IMR-90 (cell line): ENCODE measurements around the gene NRIP1. TPM values are rescaled to one million over a fixed set of nuclear protein-coding genes. Genes with fewer than 3 reads are reported as not detected.

Experiments
- ATAC-seq: fragments of 200-7000 bp; cut with Tn5 transposase; 2 replicates; pipeline ENCODE4 v1.9.1; 2020; ENCODE audit warnings: low read depth, mild to moderate bottlenecking, moderate library complexity
- BruUV-seq: library from RNA; stranded (reverse); fragments of 400-500 nt; replicated peaks from 2 replicates; lab custom pipeline; 2021; lab: Mats Ljungman, UMichigan
- CTCF ChIA-PET: fragments of 300-600 bp; formaldehyde crosslinking; extraction: SDS; loops from one replicate; lab custom pipeline; 2021; ENCODE audit warnings: antibody characterized with exemption; lab: Yijun Ruan, JAX
- POLR2A ChIA-PET: fragments of 300-600 bp; sonication (Branson Sonifier 250); formaldehyde crosslinking; loops from one replicate; lab custom pipeline; 2022; ENCODE audit warnings: antibody characterized with exemption; ENCODE audit not compliant: unreplicated experiment; lab: Charles Lee
- DNase-seq: peaks from one replicate; pipeline ENCODE4 v3.0.0; 2013
- H2AFZ ChIP-seq: replicated peaks from 2 replicates; pipeline ENCODE3; 2013; ENCODE audit warnings: low read length, mild to moderate bottlenecking; ENCODE audit not compliant: poor library complexity
- H2AK5ac ChIP-seq: 2 replicates; pipeline ENCODE4 v1.6.1; 2013; ENCODE audit warnings: low read depth, low read length, inconsistent platforms
- H2AK9ac ChIP-seq: replicated peaks from 2 replicates; pipeline ENCODE3; 2013; ENCODE audit warnings: mild to moderate bottlenecking, low read depth, low read length, moderate library complexity; ENCODE audit not compliant: poor library complexity
- H2BK120ac ChIP-seq: 2 replicates; pipeline ENCODE4 v1.6.1; 2013; ENCODE audit warnings: low read depth, low read length, inconsistent platforms
- H2BK15ac ChIP-seq: 3 replicates; pipeline ENCODE4 v1.6.1; 2013; ENCODE audit warnings: low read depth, low read length, inconsistent platforms
- H2BK20ac ChIP-seq: 2 replicates; pipeline ENCODE4 v1.6.1; 2013; ENCODE audit warnings: low read depth, mild to moderate bottlenecking, inconsistent platforms, low read length, moderate library complexity
- H2BK5ac ChIP-seq: 2 replicates; pipeline ENCODE4 v1.6.1; 2013; ENCODE audit warnings: mild to moderate bottlenecking, low read depth, low read length, inconsistent platforms; ENCODE audit not compliant: poor library complexity, severe bottlenecking
- H3K14ac ChIP-seq: replicated peaks from 2 replicates; pipeline ENCODE4 v1.6.1; 2013; ENCODE audit warnings: low read depth, low read length, inconsistent platforms
- H3K18ac ChIP-seq: 2 replicates; pipeline ENCODE4 v1.6.1; 2013; ENCODE audit warnings: low read depth, low read length, control low read depth
- H3K23ac ChIP-seq: 2 replicates; pipeline ENCODE4 v1.6.1; 2013; ENCODE audit warnings: low read depth, low read length, inconsistent platforms
- H3K27ac ChIP-seq: 2 replicates; pipeline ENCODE4 v1.5.1; 2013; ENCODE audit warnings: mild to moderate bottlenecking, control low read depth, low read length; ENCODE audit not compliant: insufficient read depth
- H3K27me3 ChIP-seq: 2 replicates; pipeline ENCODE4 v1.6.1; 2013; ENCODE audit warnings: low read length; ENCODE audit not compliant: control insufficient read depth, insufficient read depth
- H3K36me3 ChIP-seq: 2 replicates; pipeline ENCODE4 v1.6.1; 2013; ENCODE audit warnings: low read length, mixed read lengths; ENCODE audit not compliant: control insufficient read depth, insufficient read depth
- H3K4ac ChIP-seq: 2 replicates; pipeline ENCODE4 v1.6.1; 2013; ENCODE audit warnings: low read depth, low read length, inconsistent platforms
- H3K4me1 ChIP-seq: 2 replicates; pipeline ENCODE4 v1.6.1; 2013; ENCODE audit warnings: low read length, mixed read lengths; ENCODE audit not compliant: control insufficient read depth, insufficient read depth
- H3K4me2 ChIP-seq: 2 replicates; pipeline ENCODE4 v1.6.1; 2013; ENCODE audit warnings: low read depth, mild to moderate bottlenecking, control low read depth, low read length, moderate library complexity
- H3K4me3 ChIP-seq: 2 replicates; pipeline ENCODE4 v1.5.1; 2013; ENCODE audit warnings: low read depth, mild to moderate bottlenecking, control low read depth, low read length, moderate library complexity; ENCODE audit not compliant: insufficient read depth
- H3K56ac ChIP-seq: 2 replicates; pipeline ENCODE4 v1.6.1; 2013; ENCODE audit warnings: low read length, inconsistent platforms; ENCODE audit not compliant: insufficient read depth; ENCODE audit errors: extremely low read depth
- H3K79me1 ChIP-seq, 2 experiments: 2 replicates each; pipeline ENCODE4 v1.6.1; 2013; ENCODE audit warnings: low read length in 2 of 2, inconsistent platforms in 1 of 2, low read depth in 1 of 2
- H3K9ac ChIP-seq: 2 replicates; pipeline ENCODE4 v1.6.1; 2013; ENCODE audit warnings: low read depth, low read length, control low read depth
- H3K9me1 ChIP-seq: 2 replicates; pipeline ENCODE4 v1.6.1; 2013; ENCODE audit warnings: low read length, inconsistent platforms; ENCODE audit not compliant: insufficient read depth
- H3K9me3 ChIP-seq: 2 replicates; pipeline ENCODE4 v1.6.1; 2013; ENCODE audit warnings: low read length; ENCODE audit not compliant: control insufficient read depth, insufficient read depth
- H4K20me1 ChIP-seq: 2 replicates; pipeline ENCODE4 v1.6.1; 2013; ENCODE audit warnings: low read length, inconsistent platforms; ENCODE audit not compliant: insufficient read depth
- H4K5ac ChIP-seq: 2 replicates; pipeline ENCODE4 v1.6.1; 2013; ENCODE audit warnings: mild to moderate bottlenecking, low read depth, low read length, control low read depth
- H4K8ac ChIP-seq, 2 experiments: 2 replicates each; pipeline ENCODE4 v1.6.1; 2013; ENCODE audit warnings: low read depth in 2 of 2, low read length in 2 of 2, control low read depth in 1 of 2, inconsistent platforms in 1 of 2
- H4K91ac ChIP-seq: 2 replicates; pipeline ENCODE4 v1.6.1; 2013; ENCODE audit warnings: low read depth, low read length, inconsistent platforms; ENCODE audit not compliant: insufficient read depth
- CEBPB ChIP-seq: IDR thresholded peaks from 2 replicates; pipeline ENCODE4 v1.6.1; 2012; ENCODE audit warnings: low read depth, low read length, improper control_type of control experiment
- CTCF ChIP-seq: conservative IDR thresholded peaks from 2 replicates; pipeline ENCODE4 v1.5.1; 2012; ENCODE audit warnings: mild to moderate bottlenecking, low read depth, low read length, improper control_type of control experiment
- FOS ChIP-seq: fragments of 150-350 bp; IDR thresholded peaks from 2 replicates; pipeline ENCODE4 v1.6.1; 2016; ENCODE audit warnings: low read depth, low read length
- MAFK ChIP-seq: IDR thresholded peaks from 2 replicates; pipeline ENCODE4 v1.6.1; 2012; ENCODE audit warnings: low read depth, low read length, improper control_type of control experiment
- MAZ ChIP-seq: IDR thresholded peaks from 2 replicates; pipeline ENCODE4 v1.6.1; 2012; ENCODE audit warnings: low read depth, mild to moderate bottlenecking, low read length, improper control_type of control experiment, moderate library complexity, borderline replicate concordance
- MXI1 ChIP-seq: IDR thresholded peaks from 2 replicates; pipeline ENCODE4 v1.6.1; 2012; ENCODE audit warnings: low read depth, mild to moderate bottlenecking, low read length, moderate library complexity, borderline replicate concordance
- NFE2L2 ChIP-seq: fragments of 150-350 bp; IDR thresholded peaks from 2 replicates; pipeline ENCODE4 v1.6.1; 2016; ENCODE audit warnings: low read depth, mild to moderate bottlenecking, low read length
- POLR2A ChIP-seq: IDR thresholded peaks from 2 replicates; pipeline ENCODE4 v1.6.1; 2012; ENCODE audit warnings: mild to moderate bottlenecking, low read depth, low read length
- RAD21 ChIP-seq: IDR thresholded peaks from 2 replicates; pipeline ENCODE4 v1.6.1; 2012; ENCODE audit warnings: low read length, improper control_type of control experiment
- RCOR1 ChIP-seq: IDR thresholded peaks from 2 replicates; pipeline ENCODE4 v1.6.1; 2012; ENCODE audit warnings: mild to moderate bottlenecking, low read length, improper control_type of control experiment; ENCODE audit not compliant: insufficient replicate concordance
- RFX5 ChIP-seq: IDR thresholded peaks from 2 replicates; pipeline ENCODE4 v1.8.0; 2012; ENCODE audit warnings: low read depth, mild to moderate bottlenecking, low read length, moderate library complexity
- whole genome bisulfite sequencing, 2 experiments: methylation state at CpG; one replicate each; pipeline versions ENCODE4 v1.1.5 to v1.1.7; 2013; ENCODE audit warnings: missing lambda C conversion rate in 2 of 2; ENCODE audit not compliant: insufficient read length in 1 of 2; ENCODE audit errors: extremely low coverage in 2 of 2; 5-methylcytosine and 5-hydroxymethylcytosine counted together
- dilution Hi-C: fragments of 300-500 bp; cut with HindIII; formaldehyde crosslinking; loops from one replicate; pipeline ENCODE4 v1.14.3; 2018; ENCODE audit warnings: low sequenced_read_pairs; ENCODE audit not compliant: unreplicated experiment
- in situ Hi-C: fragments of 300-500 bp; cut with MboI; formaldehyde crosslinking; loops from 3 replicates; pipeline ENCODE4 v1.14.3; 2019; ENCODE audit warnings: low sequenced_read_pairs, inconsistent platforms, mixed read lengths
- intact Hi-C: fragments of 100-400 bp; cut with micrococcal nuclease; formaldehyde crosslinking; loops from 2 replicates; pipeline ENCODE4 v1.10.0; 2022
- polyA plus RNA-seq, 3 experiments: library from polyadenylated mRNA; depleted of rRNA; stranded (reverse); fragments of >200 nt; gene quantifications; 2 replicates each; pipeline ENCODE4 v1.2.3, GENCODE V29; 2012; ENCODE audit warnings: low replicate concordance in 1 of 3
- total RNA-seq: library from RNA; depleted of rRNA; stranded (reverse); fragments of >200 nt; gene quantifications from 2 replicates; pipeline ENCODE4 v1.2.3, GENCODE V29; 2012
- TF ChIP-seq, protein P1 (sequence below): fragments of 150-350 bp; IDR thresholded peaks from 2 replicates; pipeline ENCODE4 v1.6.1; 2016; ENCODE audit warnings: low read depth, mild to moderate bottlenecking, low read length, moderate library complexity, borderline replicate concordance

The NRIP1 gene
- total and polyA plus RNA-seq, 2 of the 4 experiments (the other 2 are of a cell fraction) = 9.6 to 73.8 TPM

DNA sequence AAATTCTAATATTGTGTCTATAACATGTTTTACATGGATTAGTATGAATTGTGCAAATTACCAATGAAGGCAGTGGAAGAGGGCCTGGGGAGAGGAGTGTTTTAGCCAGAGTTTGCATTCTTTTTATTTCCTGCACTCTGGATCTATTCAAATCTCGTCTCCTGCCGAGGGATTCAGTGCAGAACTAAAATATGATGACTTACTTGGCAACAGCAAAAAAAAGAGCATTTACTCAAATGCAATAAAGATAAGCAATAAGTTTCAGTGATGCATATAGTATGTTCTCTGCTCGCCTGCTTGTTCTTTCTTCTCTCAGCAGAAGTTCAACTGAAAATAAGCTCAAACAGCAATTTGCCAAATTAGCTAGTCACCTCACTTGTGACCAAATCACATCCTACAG, 33.4 kb upstream of the NRIP1 start:
- DNase-seq (no peak), ATAC-seq (no peak)
- H3K23ac ChIP-seq = no peak overlapping the region
- dilution Hi-C loops (no loop called here), in situ Hi-C loops (loop anchor here (25.0 kb wide), 1 partner anchor 711 kb away; the partner anchor contains the start of gene HSPA13), intact Hi-C loops (no loop called here)
- no peaks in the 10 kb centered on the region for H3K9me1 ChIP-seq
- no peaks in the 10 kb centered on the region; the same call in 1 of the 2 replicates for H3K27me3 ChIP-seq
- H4K20me1 ChIP-seq = no peaks in the 10 kb centered on the region
- H3K4me1 ChIP-seq = no peaks in the 10 kb centered on the region
- H3K14ac ChIP-seq = no peak overlapping the region
- no peak overlapping the region for H2BK120ac ChIP-seq
- no peak overlapping the region for H2BK20ac ChIP-seq
- CTCF ChIA-PET = no interaction called here
- no peak overlapping the region for H3K4me3 ChIP-seq
- H3K4ac ChIP-seq = no peak overlapping the region
- no peak overlapping the region for H3K9ac ChIP-seq
- H4K91ac ChIP-seq = no peak overlapping the region
- no peak overlapping the region for H4K8ac ChIP-seq
- TF ChIP-seq FOS (no peak), CTCF (no peak), RFX5 (no peak), NFE2L2 (no peak), MAFK (no peak), RCOR1 (no peak), MAZ (no peak), MXI1 (no peak), RAD21 (no peak), POLR2A (no peak), CEBPB (no peak)
- TF ChIP-seq, protein P1, sequence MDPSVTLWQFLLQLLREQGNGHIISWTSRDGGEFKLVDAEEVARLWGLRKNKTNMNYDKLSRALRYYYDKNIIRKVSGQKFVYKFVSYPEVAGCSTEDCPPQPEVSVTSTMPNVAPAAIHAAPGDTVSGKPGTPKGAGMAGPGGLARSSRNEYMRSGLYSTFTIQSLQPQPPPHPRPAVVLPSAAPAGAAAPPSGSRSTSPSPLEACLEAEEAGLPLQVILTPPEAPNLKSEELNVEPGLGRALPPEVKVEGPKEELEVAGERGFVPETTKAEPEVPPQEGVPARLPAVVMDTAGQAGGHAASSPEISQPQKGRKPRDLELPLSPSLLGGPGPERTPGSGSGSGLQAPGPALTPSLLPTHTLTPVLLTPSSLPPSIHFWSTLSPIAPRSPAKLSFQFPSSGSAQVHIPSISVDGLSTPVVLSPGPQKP = no peak
- H2BK5ac ChIP-seq = no peak overlapping the region
- H3K56ac ChIP-seq = no peak overlapping the region
- no peak overlapping the region for H2AK9ac ChIP-seq
- WGBS, 2 experiments = no CpG with 5 or more reads among the region's 3 CpGs
- H3K18ac ChIP-seq = no peak overlapping the region
- no peak overlapping the region for H3K4me2 ChIP-seq
- no TSS peak for BruUV-seq
- H2AFZ ChIP-seq = no peak overlapping the region
- no peaks in the 10 kb centered on the region for H3K9me3 ChIP-seq
- H3K36me3 ChIP-seq = no peaks in the 10 kb centered on the region
- H3K79me1 ChIP-seq = no peaks in the 10 kb centered on the region
- H2BK15ac ChIP-seq = no peak overlapping the region
- no peak overlapping the region for H2AK5ac ChIP-seq
- POLR2A ChIA-PET = no interaction called here
- no peak overlapping the region for H4K5ac ChIP-seq
- no peak overlapping the region for H3K27ac ChIP-seq
